WTC11 (cell line): ENCODE measurements around the gene AQP3.
"Not testable (repeated sequence)": the region's sequence is repeated elsewhere in the genome, so short reads cannot be mapped to it uniquely, and the experiment has no call there.

Source experiments
- CREB1 ChIP-seq: sonication (generic); formaldehyde crosslinking; IDR thresholded peaks from 2 replicates; pipeline ENCODE4 v1.8.0; 2023; ENCODE audit warnings: mild to moderate bottlenecking, missing genetic modification reagents
- ZNF138 ChIP-seq: sonication (generic); formaldehyde crosslinking; conservative IDR thresholded peaks from 2 replicates; pipeline ENCODE4 v1.8.1; 2022; ENCODE audit warnings: mild to moderate bottlenecking, moderate library complexity, missing genetic modification reagents

DNA sequence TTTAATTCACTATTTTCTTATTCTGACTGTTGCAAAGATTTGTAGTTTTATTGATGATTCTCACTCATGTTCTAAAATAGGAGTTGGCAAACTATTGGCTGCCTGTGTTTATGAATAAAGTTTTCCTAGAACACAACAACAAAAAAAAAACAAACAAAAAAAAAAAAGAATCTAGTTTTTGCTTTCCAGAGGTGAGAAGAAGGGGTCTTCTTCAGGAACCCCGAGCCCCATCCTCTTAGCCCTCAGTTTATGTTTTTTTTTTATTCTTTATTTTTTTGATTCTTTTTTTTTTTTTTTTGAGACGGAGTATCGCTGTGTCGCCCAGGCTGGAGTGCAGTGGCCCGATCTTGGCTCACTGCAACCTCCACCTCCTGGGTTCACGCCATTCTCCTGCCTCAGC, 22.9 kb downstream of the AQP3 start:
- TF ChIP-seq ZNF138, CREB1 (CRISPR knock-in tag): not testable (repeated sequence)
